ENCODE measurements around the gene DNAJC10. TPM values are rescaled to one million over a fixed set of nuclear protein-coding genes. Genes with fewer than 3 reads are reported as not detected.

Gene DNAJC10
- total RNA-seq (2014; rRNA removed; shearing (Covaris generic)) (117 and 151 TPM in 2 replicates), total RNA-seq (2022) (226 and 227 TPM in 2 replicates), Bru-seq, nascent RNA (percentile 96 among the genes with signal in this experiment), BruChase-seq, experiment 1, labeled RNA remaining after a 6-hour chase (percentile 93 among the genes with signal in this experiment), BruChase-seq, experiment 2, labeled RNA remaining after a 2-hour chase (percentile 90 among the genes with signal in this experiment)
- long read RNA-seq, full-length matches to known transcripts = 192 of 369 reads
- long read RNA-seq, partial matches to known transcripts = 34 of 369 reads
- long read RNA-seq, other reads (novel, unspliced or antisense) = 143 of 369 reads

GRCh38 chr2:182715892-182716649 is at the start of gene DNAJC10:
TSS of gene DNAJC10 (plus strand) at chr2:182716257. CDS start at chr2:182718087, 1,830 bp downstream.
- TF ChIP-seq EZH2phosphoT487 (IDR thresholded peaks at IDR 0.05; ENCODE audit: borderline replicate concordance, low read depth, low read length) = no peak
- TF ChIP-seq CTCF (conservative IDR thresholded peaks at IDR 0.05; ENCODE audit: low read length) = no peak
- CTCF ChIA-PET (ENCODE audit: unreplicated experiment) = no interaction called here
- Histone ChIP-seq H3K9me3 (ENCODE audit: low read length) (no peaks in the 10 kb centered on the region), H3K9me2 (ENCODE audit: insufficient read depth, low read length) (no peaks in the 10 kb centered on the region), H3K4me2 (ENCODE audit: low read length) (peak within 1 kb of the TSS; percentile 92), H3K4me1 (ENCODE audit: insufficient read depth, low read length, poor library complexity, severe bottlenecking) (peaks cover 42% of the 10 kb centered on the region), H3K27ac (ENCODE audit: low read depth, low read length, poor library complexity, severe bottlenecking) (peak within 1 kb of the TSS; percentile 95), H3K79me2 (ENCODE audit: insufficient read depth, low read depth, low read length) (peaks cover 47% of the 10 kb centered on the region), H3K36me3 (ENCODE audit: insufficient read depth, low read length) (peaks cover 24% of the 10 kb centered on the region), H2AFZ (ENCODE audit: low read length) (peak within 1 kb of the TSS; percentile 73), H3K4me3 (ENCODE audit: low read depth, low read length, poor library complexity, severe bottlenecking) (peak within 1 kb of the TSS; percentile 87), H4K20me1 (ENCODE audit: insufficient read depth, low read length) (no peaks in the 10 kb centered on the region)
- DNase-seq (ENCODE audit: low spot score) = peak; percentile 85
- no TSS peak for BruUV-seq (replicated peaks)
- intact Hi-C loops (cut with micrococcal nuclease; ENCODE audit: unreplicated experiment) = loop anchor here (5.0 to 10.0 kb wide), 3 partner anchors 49 to 1731 kb away; no protein-coding TSS in a partner anchor
- POLR2A ChIA-PET = interaction anchor here (0.5 to 7.3 kb wide), 16 partner anchors 13 to 531 kb away, joined by 3 to 68 read pairs (median 3); partner anchors contain the start of gene NUP35

GRCh38 chr2:182666674-182667314 is 49.3 kb upstream of the DNAJC10 start:
- Histone ChIP-seq H3K36me3 (ENCODE audit: insufficient read depth, low read length) (no peaks in the 10 kb centered on the region), H2AFZ (ENCODE audit: low read length) (no peak overlapping the region), H4K20me1 (ENCODE audit: insufficient read depth, low read length) (no peaks in the 10 kb centered on the region), H3K9me2 (ENCODE audit: insufficient read depth, low read length) (no peaks in the 10 kb centered on the region), H3K4me2 (ENCODE audit: low read length) (no peak overlapping the region), H3K27ac (ENCODE audit: low read depth, low read length, poor library complexity, severe bottlenecking) (no peak overlapping the region), H3K9me3 (ENCODE audit: low read length) (no peaks in the 10 kb centered on the region), H3K4me1 (ENCODE audit: insufficient read depth, low read length, poor library complexity, severe bottlenecking) (no peaks in the 10 kb centered on the region), H3K79me2 (ENCODE audit: insufficient read depth, low read depth, low read length) (no peaks in the 10 kb centered on the region), H3K4me3 (ENCODE audit: low read depth, low read length, poor library complexity, severe bottlenecking) (no peak overlapping the region)
- BruUV-seq (replicated peaks) = no TSS peak
- TF ChIP-seq CTCF (conservative IDR thresholded peaks at IDR 0.05; ENCODE audit: low read length) (peak; percentile 86), EZH2phosphoT487 (IDR thresholded peaks at IDR 0.05; ENCODE audit: borderline replicate concordance, low read depth, low read length) (no peak)
- POLR2A ChIA-PET = interaction anchor here (1.0 to 1.9 kb wide), 4 partner anchors 8 to 313 kb away, joined by 3 to 7 read pairs (median 4); no protein-coding TSS in a partner anchor
- DNase-seq (ENCODE audit: low spot score) = peak; percentile 52
- intact Hi-C loops (cut with micrococcal nuclease; ENCODE audit: unreplicated experiment) = loop anchor here (2.0 to 5.0 kb wide), 2 partner anchors 51 to 314 kb away; partner anchors contain the start of gene DNAJC10
- CTCF ChIA-PET (ENCODE audit: unreplicated experiment) = interaction anchor here (1.0 kb wide), 1 partner anchor 15 kb away, joined by 3 read pairs; no protein-coding TSS in a partner anchor
